Lower leg skin (tissue), 4 donors: ENCODE measurements around the gene SPRR2B. TPM values are rescaled to one million over a fixed set of nuclear protein-coding genes. Genes with fewer than 3 reads are reported as not detected.

Experiments
- total RNA-seq, 4 donors: library from RNA; depleted of rRNA; stranded (reverse); fragments of >200 nt; gene quantifications; one replicate each; pipeline ENCODE4 v1.1.0, GENCODE V29; 2016

SPRR2B gene
- total RNA-seq, 4 donors from 2014 or later, result 1.7 to 13.6 TPM; not detected in 2

Other genes starting within 250 kb of the SPRR2B start
- 100 to 1,000 TPM; 612 to 936 (median 792) TPM for gene LCE1A, start 244.1 kb downstream of the SPRR2B start, total RNA-seq
- 100 to 1,000 TPM in 2 of 4 donors, 10 to 100 TPM in 2; 60.9 to 207 (median 107) TPM for gene LCE6A, start 228.8 kb downstream of the SPRR2B start, total RNA-seq
- gene LCE7A, start 211.6 kb downstream of the SPRR2B start, total RNA-seq, result 1 to 10 TPM in 1 of 4 donors, not detected in 3; 5.1 TPM
- not detected for gene SMCP, start 193.3 kb downstream of the SPRR2B start, total RNA-seq
- 100 to 1,000 TPM; 162 to 322 (median 207) TPM for gene IVL, start 163.1 kb downstream of the SPRR2B start, total RNA-seq
- gene SPRR5, start 124.4 kb downstream of the SPRR2B start, total RNA-seq, result 100 to 1,000 TPM in 1 of 4 donors, 10 to 100 TPM in 3; 41.5 to 137 (median 78.1) TPM
- 100 to 1,000 TPM in 2 of 4 donors, 10 to 100 TPM in 1, 1 to 10 TPM in 1; 4.0 to 142 (median 77.2) TPM for gene SPRR4, start 101.0 kb downstream of the SPRR2B start, total RNA-seq
- gene SPRR1A, start 87.5 kb downstream of the SPRR2B start, total RNA-seq, result not detected
- gene SPRR3, start 69.9 kb downstream of the SPRR2B start, total RNA-seq, result not detected
- 100 to 1,000 TPM in 2 of 4 donors, 10 to 100 TPM in 2; 42.6 to 213 (median 128) TPM for gene SPRR1B, start 40.4 kb downstream of the SPRR2B start, total RNA-seq
- 100 to 1,000 TPM in 1 of 4 donors, 10 to 100 TPM in 1, 1 to 10 TPM in 2; 1.1 to 148 (median 20.6) TPM for gene SPRR2D, start 30.5 kb downstream of the SPRR2B start, total RNA-seq
- gene SPRR2A, start 14.1 kb downstream of the SPRR2B start, total RNA-seq, result under 1 TPM in 1 of 4 donors, not detected in 3; 0.71 TPM
- 100 to 1,000 TPM; 149 to 650 (median 233) TPM for gene SPRR2E, start 22.9 kb upstream of the SPRR2B start, total RNA-seq
- gene SPRR2F, start 41.9 kb upstream of the SPRR2B start, total RNA-seq, result under 1 TPM in 1 of 4 donors, not detected in 3; 0.64 TPM
- gene SPRR2G, start 79.3 kb upstream of the SPRR2B start, total RNA-seq, result 100 to 1,000 TPM in 2 of 4 donors, 10 to 100 TPM in 2; 58.1 to 175 (median 92.7) TPM
- gene LELP1, start 131.8 kb upstream of the SPRR2B start, total RNA-seq, result not detected
- 10 to 100 TPM in 1 of 4 donors, 1 to 10 TPM in 1, under 1 TPM in 2; 0.34 to 46.0 (median 0.91) TPM for gene PRR9, start 146.0 kb upstream of the SPRR2B start, total RNA-seq
- gene LORICRIN, start 188.1 kb upstream of the SPRR2B start, total RNA-seq, result 100 to 1,000 TPM; 434 to 831 (median 725) TPM
- gene PGLYRP3, start 241.3 kb upstream of the SPRR2B start, total RNA-seq, result 10 to 100 TPM; 33.1 to 66.1 (median 60.3) TPM